ENCODE measurements around the gene IRF4.

The IRF4 gene

GRCh38 chr6:444653-445275 lies 53.2 kb downstream of the IRF4 start:
- DNase-seq (ENCODE audit: low spot score) = no peak

- DNase-seq (ENCODE audit: low spot score) = no peak
Observed at GRCh38 chr6:445571-446417, 54.2 kb downstream of the IRF4 start.

- DNase-seq (ENCODE audit: low spot score) = no peak
Observed at GRCh38 chr6:446418-447366, 55.1 kb downstream of the IRF4 start.

- no peak for DNase-seq (ENCODE audit: low spot score)
Observed at GRCh38 chr6:447381-448165, 56.0 kb downstream of the IRF4 start.

GRCh38 chr6:448296-449056 lies 56.9 kb downstream of the IRF4 start:
- DNase-seq (ENCODE audit: low spot score) = no peak

- DNase-seq (ENCODE audit: low spot score) = no peak
Observed at GRCh38 chr6:449057-449430, 57.5 kb downstream of the IRF4 start.

GRCh38 chr6:449486-450419 lies 58.2 kb downstream of the IRF4 start:
- no peak for DNase-seq (ENCODE audit: low spot score)

- DNase-seq (ENCODE audit: low spot score) = no peak
Observed at GRCh38 chr6:451336-451735, 59.8 kb downstream of the IRF4 start.

- no peak for DNase-seq (ENCODE audit: low spot score)
Observed at GRCh38 chr6:451847-452246, 60.3 kb downstream of the IRF4 start.

GRCh38 chr6:452301-453067 lies 60.9 kb downstream of the IRF4 start:
- no peak for DNase-seq (ENCODE audit: low spot score)

GRCh38 chr6:453152-453551 lies 61.6 kb downstream of the IRF4 start:
- DNase-seq (ENCODE audit: low spot score) = no peak

- DNase-seq (ENCODE audit: low spot score) = no peak
Observed at GRCh38 chr6:454148-454991, 62.8 kb downstream of the IRF4 start.

- DNase-seq (ENCODE audit: low spot score) = no peak
Observed at GRCh38 chr6:455006-455585, 63.5 kb downstream of the IRF4 start.

- DNase-seq (ENCODE audit: low spot score) = no peak
Observed at GRCh38 chr6:455835-456234, 64.3 kb downstream of the IRF4 start.

- DNase-seq (ENCODE audit: low spot score) = no peak
Observed at GRCh38 chr6:456358-456867, 64.9 kb downstream of the IRF4 start.

GRCh38 chr6:456887-457286 lies 65.3 kb downstream of the IRF4 start:
- DNase-seq (ENCODE audit: low spot score) = no peak

All from hematopoietic multipotent progenitor cell treated with erythropoietin and hydrocortisone succinate and interleukin-3 and kit ligand, for 17 days (in vitro differentiated cells).